Measurements from ENCODE around the gene CACNA1B.

DNA sequence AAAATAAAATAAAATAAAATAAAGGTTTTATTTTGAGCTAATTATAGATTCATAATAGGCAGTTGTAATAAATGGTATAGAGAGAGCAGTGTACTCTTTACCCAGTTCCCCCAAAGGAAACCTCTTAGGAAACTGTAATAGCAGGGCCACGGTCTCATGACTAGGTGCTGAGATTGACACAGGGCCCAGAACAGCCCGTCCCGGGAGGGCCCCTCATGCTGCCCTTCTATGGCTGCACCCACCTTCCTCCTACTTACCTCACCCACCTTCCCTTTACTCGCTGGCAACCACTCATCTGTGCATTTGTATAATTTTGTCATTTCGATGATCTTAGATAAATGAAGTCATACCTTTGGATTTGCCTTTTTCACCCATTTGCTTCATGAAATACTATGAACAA, 16.1 kb downstream of the CACNA1B start:
- TF ChIP-seq, protein P1, sequence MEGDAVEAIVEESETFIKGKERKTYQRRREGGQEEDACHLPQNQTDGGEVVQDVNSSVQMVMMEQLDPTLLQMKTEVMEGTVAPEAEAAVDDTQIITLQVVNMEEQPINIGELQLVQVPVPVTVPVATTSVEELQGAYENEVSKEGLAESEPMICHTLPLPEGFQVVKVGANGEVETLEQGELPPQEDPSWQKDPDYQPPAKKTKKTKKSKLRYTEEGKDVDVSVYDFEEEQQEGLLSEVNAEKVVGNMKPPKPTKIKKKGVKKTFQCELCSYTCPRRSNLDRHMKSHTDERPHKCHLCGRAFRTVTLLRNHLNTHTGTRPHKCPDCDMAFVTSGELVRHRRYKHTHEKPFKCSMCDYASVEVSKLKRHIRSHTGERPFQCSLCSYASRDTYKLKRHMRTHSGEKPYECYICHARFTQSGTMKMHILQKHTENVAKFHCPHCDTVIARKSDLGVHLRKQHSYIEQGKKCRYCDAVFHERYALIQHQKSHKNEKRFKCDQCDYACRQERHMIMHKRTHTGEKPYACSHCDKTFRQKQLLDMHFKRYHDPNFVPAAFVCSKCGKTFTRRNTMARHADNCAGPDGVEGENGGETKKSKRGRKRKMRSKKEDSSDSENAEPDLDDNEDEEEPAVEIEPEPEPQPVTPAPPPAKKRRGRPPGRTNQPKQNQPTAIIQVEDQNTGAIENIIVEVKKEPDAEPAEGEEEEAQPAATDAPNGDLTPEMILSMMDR (conservative IDR thresholded peaks at IDR 0.05 in 1 of 2, IDR thresholded peaks at IDR 0.05 in 1 of 2; ENCODE audit: low read depth in 1 of 2, low read length in 2 of 2), result no peak
- TF ChIP-seq EZH2 (IDR thresholded peaks at IDR 0.05; ENCODE audit: low read length, missing control alignments), result no peak

All from fibroblast of lung (primary cell).